HL-60 (cell line): ENCODE measurements around the gene SMCO2.

ENCODE experiments used
- DNase-seq, 2 experiments: peaks; one replicate each; pipeline ENCODE4 v3.0.0-alpha.2; 2010 to 2020; ENCODE audit warnings: low read depth in 1 of 2, low spot score in 1 of 2
- H3K27ac ChIP-seq: fragments of 250-450 bp; sonication (Bioruptor Pico); replicated peaks from 2 replicates; pipeline ENCODE4 v1.5.1; 2020; ENCODE audit warnings: mild to moderate bottlenecking, moderate library complexity
- H3K27me3 ChIP-seq: fragments of 250-450 bp; sonication (Bioruptor Pico); 2 replicates; pipeline ENCODE4 v1.5.1; 2021; ENCODE audit warnings: mild to moderate bottlenecking, moderate library complexity; ENCODE audit not compliant: insufficient read depth, poor library complexity, severe bottlenecking
- H3K4me3 ChIP-seq: replicated peaks from 2 replicates; pipeline ENCODE4 v1.5.1; 2011; ENCODE audit warnings: mild to moderate bottlenecking, control low read depth, low read length; ENCODE audit not compliant: insufficient read depth
- GABPA ChIP-seq: IDR thresholded peaks from 2 replicates; pipeline ENCODE4 v1.6.1; 2012; ENCODE audit warnings: low read depth
- POLR2AphosphoS5 ChIP-seq: IDR thresholded peaks from 2 replicates; pipeline ENCODE4 v1.6.1; 2012; ENCODE audit warnings: low read depth
- SPI1 ChIP-seq: IDR thresholded peaks from 2 replicates; pipeline ENCODE4 v1.6.1; 2012; ENCODE audit warnings: low read depth, mild to moderate bottlenecking, borderline replicate concordance
- TF ChIP-seq, protein P1 (sequence below): IDR thresholded peaks from 2 replicates; pipeline ENCODE4 v1.6.1; 2012; ENCODE audit warnings: low read depth; ENCODE audit not compliant: insufficient replicate concordance
- TF ChIP-seq, protein P2 (sequence below): IDR thresholded peaks from one replicate; pipeline ENCODE4 v1.5.1; 2011; ENCODE audit warnings: low read length, control low read depth, inconsistent platforms; ENCODE audit not compliant: insufficient read depth

SMCO2 gene

DNA sequence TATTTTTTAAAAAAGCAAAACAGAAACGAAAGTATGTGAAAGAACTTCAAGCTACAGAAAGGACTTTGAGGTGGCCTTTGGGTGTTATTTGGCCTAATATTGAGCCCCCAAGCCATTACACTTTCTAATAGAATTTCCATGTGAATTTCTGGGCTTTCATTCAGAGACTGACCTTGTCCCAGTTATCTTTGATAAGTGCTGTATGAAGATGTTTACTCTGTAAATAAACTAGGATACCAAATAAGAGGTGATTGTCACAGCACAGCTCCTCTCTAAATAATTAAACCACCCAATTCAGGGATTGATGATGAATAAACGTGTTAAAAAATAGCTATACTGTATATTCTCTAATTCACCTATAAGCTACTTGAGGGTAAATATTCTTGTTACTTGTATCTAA is 44.7 kb downstream of the SMCO2 start:
- no peak for DNase-seq
- Histone ChIP-seq H3K4me3 (no peak overlapping the region), H3K27ac (no peak overlapping the region), H3K27me3 (no peaks in the 10 kb centered on the region)
- TF ChIP-seq POLR2AphosphoS5 (no peak), SPI1 (no peak), GABPA (no peak)
- TF ChIP-seq, protein P1, sequence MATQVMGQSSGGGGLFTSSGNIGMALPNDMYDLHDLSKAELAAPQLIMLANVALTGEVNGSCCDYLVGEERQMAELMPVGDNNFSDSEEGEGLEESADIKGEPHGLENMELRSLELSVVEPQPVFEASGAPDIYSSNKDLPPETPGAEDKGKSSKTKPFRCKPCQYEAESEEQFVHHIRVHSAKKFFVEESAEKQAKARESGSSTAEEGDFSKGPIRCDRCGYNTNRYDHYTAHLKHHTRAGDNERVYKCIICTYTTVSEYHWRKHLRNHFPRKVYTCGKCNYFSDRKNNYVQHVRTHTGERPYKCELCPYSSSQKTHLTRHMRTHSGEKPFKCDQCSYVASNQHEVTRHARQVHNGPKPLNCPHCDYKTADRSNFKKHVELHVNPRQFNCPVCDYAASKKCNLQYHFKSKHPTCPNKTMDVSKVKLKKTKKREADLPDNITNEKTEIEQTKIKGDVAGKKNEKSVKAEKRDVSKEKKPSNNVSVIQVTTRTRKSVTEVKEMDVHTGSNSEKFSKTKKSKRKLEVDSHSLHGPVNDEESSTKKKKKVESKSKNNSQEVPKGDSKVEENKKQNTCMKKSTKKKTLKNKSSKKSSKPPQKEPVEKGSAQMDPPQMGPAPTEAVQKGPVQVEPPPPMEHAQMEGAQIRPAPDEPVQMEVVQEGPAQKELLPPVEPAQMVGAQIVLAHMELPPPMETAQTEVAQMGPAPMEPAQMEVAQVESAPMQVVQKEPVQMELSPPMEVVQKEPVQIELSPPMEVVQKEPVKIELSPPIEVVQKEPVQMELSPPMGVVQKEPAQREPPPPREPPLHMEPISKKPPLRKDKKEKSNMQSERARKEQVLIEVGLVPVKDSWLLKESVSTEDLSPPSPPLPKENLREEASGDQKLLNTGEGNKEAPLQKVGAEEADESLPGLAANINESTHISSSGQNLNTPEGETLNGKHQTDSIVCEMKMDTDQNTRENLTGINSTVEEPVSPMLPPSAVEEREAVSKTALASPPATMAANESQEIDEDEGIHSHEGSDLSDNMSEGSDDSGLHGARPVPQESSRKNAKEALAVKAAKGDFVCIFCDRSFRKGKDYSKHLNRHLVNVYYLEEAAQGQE = no peak
- TF ChIP-seq, protein P2, sequence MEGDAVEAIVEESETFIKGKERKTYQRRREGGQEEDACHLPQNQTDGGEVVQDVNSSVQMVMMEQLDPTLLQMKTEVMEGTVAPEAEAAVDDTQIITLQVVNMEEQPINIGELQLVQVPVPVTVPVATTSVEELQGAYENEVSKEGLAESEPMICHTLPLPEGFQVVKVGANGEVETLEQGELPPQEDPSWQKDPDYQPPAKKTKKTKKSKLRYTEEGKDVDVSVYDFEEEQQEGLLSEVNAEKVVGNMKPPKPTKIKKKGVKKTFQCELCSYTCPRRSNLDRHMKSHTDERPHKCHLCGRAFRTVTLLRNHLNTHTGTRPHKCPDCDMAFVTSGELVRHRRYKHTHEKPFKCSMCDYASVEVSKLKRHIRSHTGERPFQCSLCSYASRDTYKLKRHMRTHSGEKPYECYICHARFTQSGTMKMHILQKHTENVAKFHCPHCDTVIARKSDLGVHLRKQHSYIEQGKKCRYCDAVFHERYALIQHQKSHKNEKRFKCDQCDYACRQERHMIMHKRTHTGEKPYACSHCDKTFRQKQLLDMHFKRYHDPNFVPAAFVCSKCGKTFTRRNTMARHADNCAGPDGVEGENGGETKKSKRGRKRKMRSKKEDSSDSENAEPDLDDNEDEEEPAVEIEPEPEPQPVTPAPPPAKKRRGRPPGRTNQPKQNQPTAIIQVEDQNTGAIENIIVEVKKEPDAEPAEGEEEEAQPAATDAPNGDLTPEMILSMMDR = no peak

DNA sequence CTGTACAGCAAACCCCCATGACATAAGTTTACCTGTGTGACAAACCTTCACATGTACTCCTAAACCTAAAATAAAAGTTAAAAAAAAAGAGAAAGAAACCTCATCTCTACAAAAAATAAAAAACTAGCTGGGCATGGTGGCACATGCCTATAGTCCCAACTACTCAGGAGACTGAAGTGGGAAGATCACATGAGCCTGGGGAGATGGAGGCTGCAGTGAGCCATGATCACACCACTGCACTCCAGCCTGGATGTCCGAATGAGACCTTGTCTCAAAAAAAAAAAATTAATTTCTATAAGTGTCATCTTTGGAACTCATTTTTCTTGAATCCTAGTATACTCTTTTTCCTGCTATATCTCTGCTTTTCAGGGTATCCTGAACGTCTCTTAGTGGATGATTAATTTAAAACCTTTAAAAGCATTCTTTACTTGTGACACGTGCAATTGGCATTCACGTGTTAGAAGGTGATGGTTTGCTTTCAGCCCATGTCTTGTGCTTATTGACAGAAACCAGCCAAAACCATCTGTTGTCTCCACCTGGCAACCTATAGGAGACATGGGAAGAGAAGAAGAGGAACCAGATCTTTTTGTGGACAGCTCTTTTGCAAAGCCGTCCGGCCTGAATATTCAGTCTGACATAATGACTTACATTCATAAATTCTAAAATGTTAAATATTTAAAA is 46.9 kb downstream of the SMCO2 start:
- Histone ChIP-seq H3K4me3 (no peak overlapping the region), H3K27me3 (no peaks in the 10 kb centered on the region), H3K27ac (no peak overlapping the region)
- no peak for TF ChIP-seq SPI1
- TF ChIP-seq GABPA = no peak
- TF ChIP-seq POLR2AphosphoS5 = no peak
- TF ChIP-seq, protein P1 = no peak
- TF ChIP-seq, protein P2 = no peak
- no peak for DNase-seq

DNA sequence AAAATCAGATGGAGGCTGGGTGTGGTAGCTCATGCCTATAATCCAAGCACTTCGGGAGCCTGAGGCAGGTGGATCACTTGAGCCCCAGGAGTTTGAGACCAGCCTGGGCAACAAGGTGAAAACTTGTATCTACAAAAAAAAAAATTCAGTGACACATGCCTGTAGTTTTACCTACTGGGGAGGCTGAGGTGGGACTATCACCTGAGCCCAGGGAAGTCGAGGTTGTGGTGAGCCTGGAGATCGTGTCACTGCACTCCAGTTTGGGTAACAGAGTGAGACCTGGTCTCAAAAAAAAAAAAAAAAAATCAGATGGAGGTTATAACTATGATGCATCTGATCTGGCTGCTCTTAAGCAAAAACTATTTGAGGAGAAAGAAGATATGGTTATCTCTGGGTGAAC is 50.9 kb downstream of the SMCO2 start:
- no peak overlapping the region for H3K4me3 ChIP-seq
- H3K27ac ChIP-seq = no peak overlapping the region
- no peak for TF ChIP-seq POLR2AphosphoS5
- TF ChIP-seq, protein P1 = no peak
- TF ChIP-seq, protein P2 = no peak
- no peak for TF ChIP-seq SPI1
- no peak for TF ChIP-seq GABPA
- H3K27me3 ChIP-seq = no peaks in the 10 kb centered on the region
- no peak for DNase-seq
